ENCODE data around the gene ULBP2.

Gene ULBP2

DNA sequence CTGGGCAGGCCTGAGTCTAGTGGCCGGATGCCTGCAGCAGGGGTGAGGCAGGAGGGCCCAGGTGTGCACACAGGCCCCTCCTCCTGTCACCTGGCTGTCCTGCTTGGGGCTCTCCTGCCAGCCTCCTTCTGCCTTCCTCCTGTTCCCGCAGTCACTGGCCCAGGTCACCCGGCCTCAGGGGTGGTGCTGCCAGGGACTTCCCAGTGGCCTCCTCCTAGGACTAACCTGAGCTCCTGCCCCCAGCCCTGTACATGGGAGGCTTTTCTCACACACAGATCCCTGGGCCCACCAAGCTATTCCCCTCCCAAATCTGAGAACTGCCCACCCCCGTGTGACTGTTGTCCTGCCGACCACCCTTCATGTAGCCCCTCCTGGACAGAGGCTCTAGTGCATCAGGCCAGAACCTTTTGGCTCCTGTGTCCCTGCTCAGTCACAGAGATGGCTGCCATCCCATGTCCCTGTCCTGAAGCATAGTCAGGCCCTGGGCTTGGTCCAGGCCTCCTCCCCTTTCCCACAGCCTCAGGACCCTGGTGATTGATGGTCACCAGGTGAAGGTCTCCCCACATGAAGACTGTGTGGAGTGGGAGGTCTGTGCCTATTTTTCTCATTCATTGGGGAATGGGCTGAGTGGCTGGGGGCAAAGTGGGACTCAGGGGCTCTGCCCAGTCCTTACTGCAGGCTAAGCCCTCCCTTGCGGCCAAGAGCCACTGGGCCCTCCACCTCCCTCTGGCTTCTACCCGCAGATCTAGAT, 20.8 kb downstream of the ULBP2 start:
- no peak; the same call in 2 of the 3 replicates for ATAC-seq
- TF ChIP-seq CSRNP3 (CRISPR knock-in tag; IDR thresholded peaks at IDR 0.05) = no peak
- no peak for TF ChIP-seq ZNF70 (CRISPR knock-in tag; IDR thresholded peaks at IDR 0.05)
- TF ChIP-seq CSDC2 (CRISPR knock-in tag; IDR thresholded peaks at IDR 0.05) = no peak
- no peak for TF ChIP-seq ESRRG (CRISPR knock-in tag; IDR thresholded peaks at IDR 0.05)
- no peak for TF ChIP-seq ARNTL (CRISPR knock-in tag; IDR thresholded peaks at IDR 0.05; ENCODE audit: borderline replicate concordance, low read depth)
- TF ChIP-seq POU6F1 (CRISPR knock-in tag; IDR thresholded peaks at IDR 0.05; ENCODE audit: borderline replicate concordance, low read depth) = no peak
- TF ChIP-seq, protein P1, sequence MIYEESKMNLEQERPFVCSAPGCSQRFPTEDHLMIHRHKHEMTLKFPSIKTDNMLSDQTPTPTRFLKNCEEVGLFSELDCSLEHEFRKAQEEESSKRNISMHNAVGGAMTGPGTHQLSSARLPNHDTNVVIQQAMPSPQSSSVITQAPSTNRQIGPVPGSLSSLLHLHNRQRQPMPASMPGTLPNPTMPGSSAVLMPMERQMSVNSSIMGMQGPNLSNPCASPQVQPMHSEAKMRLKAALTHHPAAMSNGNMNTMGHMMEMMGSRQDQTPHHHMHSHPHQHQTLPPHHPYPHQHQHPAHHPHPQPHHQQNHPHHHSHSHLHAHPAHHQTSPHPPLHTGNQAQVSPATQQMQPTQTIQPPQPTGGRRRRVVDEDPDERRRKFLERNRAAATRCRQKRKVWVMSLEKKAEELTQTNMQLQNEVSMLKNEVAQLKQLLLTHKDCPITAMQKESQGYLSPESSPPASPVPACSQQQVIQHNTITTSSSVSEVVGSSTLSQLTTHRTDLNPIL (CRISPR knock-in tag; IDR thresholded peaks at IDR 0.05; ENCODE audit: low read depth) = no peak
- no peak for TF ChIP-seq ISL1 (CRISPR knock-in tag; IDR thresholded peaks at IDR 0.05)
- no peak for TF ChIP-seq ZNF565 (CRISPR knock-in tag; conservative IDR thresholded peaks at IDR 0.05; ENCODE audit: low read depth)

- TF ChIP-seq ISL1 (CRISPR knock-in tag; IDR thresholded peaks at IDR 0.05) (no peak), CSDC2 (CRISPR knock-in tag; IDR thresholded peaks at IDR 0.05) (no peak), ZNF70 (CRISPR knock-in tag; IDR thresholded peaks at IDR 0.05) (no peak), TSHZ2 (CRISPR knock-in tag; IDR thresholded peaks at IDR 0.05) (no peak), PATZ1 (CRISPR knock-in tag; IDR thresholded peaks at IDR 0.05; ENCODE audit: borderline replicate concordance) (no peak), ESRRG (CRISPR knock-in tag; IDR thresholded peaks at IDR 0.05) (no peak), ZNF565 (CRISPR knock-in tag; conservative IDR thresholded peaks at IDR 0.05; ENCODE audit: low read depth) (no peak), ARNTL (CRISPR knock-in tag; IDR thresholded peaks at IDR 0.05; ENCODE audit: borderline replicate concordance, low read depth) (no peak), SNAI2 (CRISPR knock-in tag; IDR thresholded peaks at IDR 0.05) (no peak), PPARA (CRISPR knock-in tag; IDR thresholded peaks at IDR 0.05; ENCODE audit: borderline replicate concordance) (no peak), ZFP30 (CRISPR knock-in tag; IDR thresholded peaks at IDR 0.05) (no peak), TCF4 (CRISPR knock-in tag; IDR thresholded peaks at IDR 0.05; ENCODE audit: borderline replicate concordance) (no peak), ZC3H10 (CRISPR knock-in tag; IDR thresholded peaks at IDR 0.05) (no peak)
- TF ChIP-seq, protein P1 (CRISPR knock-in tag; IDR thresholded peaks at IDR 0.05; ENCODE audit: low read depth) = no peak
Observed at GRCh38 chr6:149963212-149963461, 21.3 kb downstream of the ULBP2 start.

More at GRCh38 chr6:149963212-149963461, 21.3 kb downstream of the ULBP2 start:
- peak; percentile 25; the same call in 1 of the 3 replicates for ATAC-seq

Measured in SK-N-SH treated with all-trans-retinoic acid at 6 μM for 48 hours (cell line).